Tibial nerve (tissue), 4 donors: ENCODE measurements around the gene PTPRD. TPM values are rescaled to one million over a fixed set of nuclear protein-coding genes. Genes with fewer than 3 reads are reported as not detected.

Source experiments
- DNase-seq, 2 donors: peaks; one replicate each; pipeline ENCODE4 v3.0.0-alpha.2; 2019; ENCODE audit warnings: low spot score in 2 of 2
- H3K27ac ChIP-seq, 4 donors: fragments of 200-600 bp; sonication (generic) in 3 of 4; one replicate each; pipeline ENCODE4 v1.5.1; 2017 to 2019; ENCODE audit warnings: mild to moderate bottlenecking in 1 of 4
- H3K27me3 ChIP-seq, 2 donors: fragments of 200-600 bp; sonication (generic) in 1 of 2; one replicate each; pipeline versions ENCODE4 v1.5.1 to v1.6.0; 2017 to 2019
- H3K36me3 ChIP-seq, 3 donors: fragments of 200-600 bp; sonication (generic); one replicate each; pipeline ENCODE4 v1.5.1; 2018 to 2019
- H3K4me1 ChIP-seq, 4 donors: fragments of 200-600 bp; sonication (generic) in 3 of 4; one replicate each; pipeline ENCODE4 v1.5.1; 2017 to 2019
- H3K4me3 ChIP-seq, 4 donors: fragments of 200-600 bp; sonication (generic) in 3 of 4; one replicate each; pipeline ENCODE4 v1.5.1; 2017 to 2019; ENCODE audit warnings: mild to moderate bottlenecking in 1 of 4, moderate library complexity in 1 of 4
- H3K9me3 ChIP-seq, 4 donors: fragments of 200-600 bp; sonication (generic) in 3 of 4; one replicate each; pipeline ENCODE4 v1.5.1; 2017 to 2019
- EP300 ChIP-seq, 2 donors: sonication (generic); formaldehyde crosslinking; IDR thresholded peaks; one replicate each; pipeline ENCODE4 v1.6.1; 2017; ENCODE audit warnings: antibody characterized with exemption in 2 of 2, mild to moderate bottlenecking in 1 of 2
- POLR2A ChIP-seq, 2 donors: fragments of 450-650 bp; IDR thresholded peaks; one replicate each; pipeline ENCODE4 v1.6.1; 2017; ENCODE audit warnings: antibody characterized with exemption in 2 of 2, mild to moderate bottlenecking in 2 of 2, moderate library complexity in 2 of 2
- WGBS, 2 donors: methylation state at CpG; one replicate each; pipeline ENCODE4 v1.1.5; 2018; 5-methylcytosine and 5-hydroxymethylcytosine counted together
- total RNA-seq, 4 donors: library from RNA; depleted of rRNA; stranded (reverse); fragments of >200 nt; gene quantifications; one replicate each; pipeline ENCODE4 v1.1.0, GENCODE V29; 2016
- TF ChIP-seq, protein P1 (sequence below), 5 experiments: fragments of 200-600 bp in 3 of 5; fragments of 450-650 bp in 2 of 5; sonication (generic) in 3 of 5; IDR thresholded peaks; one replicate each; pipeline ENCODE4 v1.5.1; 2016 to 2019; ENCODE audit warnings: antibody characterized with exemption in 5 of 5, mild to moderate bottlenecking in 3 of 5, moderate library complexity in 2 of 5

Gene PTPRD
- total RNA-seq, 4 donors from 2014 or later, result 1.7 to 13.2 (median 5.1) TPM

DNA sequence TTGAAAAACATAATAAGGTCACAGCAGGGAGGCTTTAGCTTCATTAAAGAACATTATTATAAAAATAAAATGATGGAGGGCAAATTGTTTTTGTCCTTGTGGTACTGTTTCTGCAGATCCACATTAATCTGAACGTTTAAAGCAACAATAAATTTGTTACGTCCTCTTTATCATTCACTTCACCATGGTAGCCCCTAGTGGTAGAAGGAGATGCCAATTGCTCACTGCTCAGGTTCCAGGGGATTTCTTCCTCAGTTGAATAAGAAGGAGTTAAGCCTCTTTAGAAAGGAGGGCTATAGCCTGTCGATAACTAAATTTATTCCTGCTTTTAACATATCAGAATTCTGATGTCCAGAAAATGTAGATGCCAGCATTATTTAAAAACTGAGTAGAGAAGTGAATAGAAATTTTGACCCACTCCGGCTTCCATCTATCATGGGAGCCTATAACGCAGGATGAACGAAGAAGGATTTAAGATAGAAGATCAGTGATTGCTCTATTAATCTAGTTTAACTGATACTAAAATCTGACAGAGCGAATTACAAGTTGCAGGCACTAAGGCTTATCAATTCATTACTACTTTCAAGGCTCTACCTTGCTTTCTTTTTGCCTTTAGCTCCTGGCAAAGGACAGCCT is 692.3 kb downstream of the PTPRD start:
- WGBS, 2 donors, result 67 to 74% methylated on average over 7 of the region's 7 CpGs
- no peak for TF ChIP-seq EP300 (IDR thresholded peaks at IDR 0.05)
- TF ChIP-seq POLR2A (IDR thresholded peaks at IDR 0.05), result no peak
- Histone ChIP-seq H3K27ac (no peak overlapping the region), H3K4me1 (no peaks in the 10 kb centered on the region), H3K9me3 (peaks cover 0 to 5% (median 2%) of the 10 kb centered on the region in 4 donors), H3K4me3 (no peak overlapping the region), H3K27me3 (no peaks in the 10 kb centered on the region), H3K36me3 (no peaks in the 10 kb centered on the region)
- DNase-seq, result no peak

DNA sequence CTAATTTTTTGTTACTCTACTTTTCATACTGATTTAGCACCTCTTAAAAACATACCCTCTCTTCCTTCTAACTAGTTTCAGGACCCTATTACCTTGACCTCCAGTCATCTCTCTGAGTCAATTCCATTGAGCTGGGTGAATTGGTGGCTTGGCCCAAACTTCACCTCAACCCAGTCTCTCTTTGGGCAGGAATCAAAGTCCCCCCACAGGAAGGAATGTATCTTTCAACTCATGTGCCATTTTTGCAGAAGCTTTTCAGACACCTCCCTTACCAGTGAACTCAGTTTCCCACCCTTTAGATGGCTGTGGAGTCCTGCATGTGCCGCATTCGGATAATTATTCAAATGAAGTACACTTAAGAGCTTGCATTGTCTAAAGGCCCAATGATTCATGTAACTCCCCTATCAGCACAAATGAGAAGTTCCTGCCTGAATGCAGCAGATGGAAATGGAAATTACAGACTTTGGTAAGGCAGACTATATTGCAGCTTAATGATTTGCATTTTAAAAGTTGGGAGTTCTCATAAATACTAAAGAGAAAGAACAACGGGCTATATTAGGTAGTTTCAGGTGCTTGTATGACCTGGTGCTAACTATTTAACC is 693.5 kb downstream of the PTPRD start:
- Histone ChIP-seq H3K27me3 (no peaks in the 10 kb centered on the region), H3K4me3 (no peak overlapping the region), H3K36me3 (no peaks in the 10 kb centered on the region), H3K4me1 (no peaks in the 10 kb centered on the region), H3K27ac (no peak overlapping the region), H3K9me3 (peaks cover 0 to 18% (median 4%) of the 10 kb centered on the region in 4 donors)
- no peak for DNase-seq
- TF ChIP-seq, protein P1, sequence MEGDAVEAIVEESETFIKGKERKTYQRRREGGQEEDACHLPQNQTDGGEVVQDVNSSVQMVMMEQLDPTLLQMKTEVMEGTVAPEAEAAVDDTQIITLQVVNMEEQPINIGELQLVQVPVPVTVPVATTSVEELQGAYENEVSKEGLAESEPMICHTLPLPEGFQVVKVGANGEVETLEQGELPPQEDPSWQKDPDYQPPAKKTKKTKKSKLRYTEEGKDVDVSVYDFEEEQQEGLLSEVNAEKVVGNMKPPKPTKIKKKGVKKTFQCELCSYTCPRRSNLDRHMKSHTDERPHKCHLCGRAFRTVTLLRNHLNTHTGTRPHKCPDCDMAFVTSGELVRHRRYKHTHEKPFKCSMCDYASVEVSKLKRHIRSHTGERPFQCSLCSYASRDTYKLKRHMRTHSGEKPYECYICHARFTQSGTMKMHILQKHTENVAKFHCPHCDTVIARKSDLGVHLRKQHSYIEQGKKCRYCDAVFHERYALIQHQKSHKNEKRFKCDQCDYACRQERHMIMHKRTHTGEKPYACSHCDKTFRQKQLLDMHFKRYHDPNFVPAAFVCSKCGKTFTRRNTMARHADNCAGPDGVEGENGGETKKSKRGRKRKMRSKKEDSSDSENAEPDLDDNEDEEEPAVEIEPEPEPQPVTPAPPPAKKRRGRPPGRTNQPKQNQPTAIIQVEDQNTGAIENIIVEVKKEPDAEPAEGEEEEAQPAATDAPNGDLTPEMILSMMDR (IDR thresholded peaks at IDR 0.05), result no peak
- TF ChIP-seq POLR2A (IDR thresholded peaks at IDR 0.05), result no peak
- TF ChIP-seq EP300 (IDR thresholded peaks at IDR 0.05), result no peak
- WGBS, 2 donors, result 72 to 84% methylated on average over 3 of the region's 3 CpGs

DNA sequence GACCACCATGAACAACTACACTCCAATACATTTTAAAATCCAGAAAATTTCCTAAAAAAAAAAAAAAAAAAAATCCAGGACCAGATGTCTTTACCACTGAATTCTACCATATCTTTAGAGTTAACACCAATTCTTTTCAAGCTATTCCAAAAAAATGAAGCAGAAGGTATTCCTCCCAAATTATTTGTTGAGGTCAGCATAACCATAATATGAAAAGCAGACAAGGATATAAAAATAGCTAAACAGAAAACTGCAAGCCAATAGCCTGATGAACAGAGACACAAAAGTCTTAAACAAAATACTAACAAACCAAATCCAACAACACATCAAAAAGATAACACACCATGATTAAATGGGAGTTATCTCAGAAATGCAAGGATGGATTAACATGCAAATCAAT is 695.4 kb downstream of the PTPRD start:
- H3K27me3 ChIP-seq, result no peaks in the 10 kb centered on the region
- no peaks in the 10 kb centered on the region for H3K36me3 ChIP-seq
- H3K4me3 ChIP-seq, result no peak overlapping the region
- H3K4me1 ChIP-seq, result no peaks in the 10 kb centered on the region
- no peak for DNase-seq
- peaks cover 0 to 19% (median 4%) of the 10 kb centered on the region in 4 donors for H3K9me3 ChIP-seq
- TF ChIP-seq, protein P1 (IDR thresholded peaks at IDR 0.05), result no peak
- no peak for TF ChIP-seq EP300 (IDR thresholded peaks at IDR 0.05)
- TF ChIP-seq POLR2A (IDR thresholded peaks at IDR 0.05), result no peak
- H3K27ac ChIP-seq, result no peak overlapping the region

DNA sequence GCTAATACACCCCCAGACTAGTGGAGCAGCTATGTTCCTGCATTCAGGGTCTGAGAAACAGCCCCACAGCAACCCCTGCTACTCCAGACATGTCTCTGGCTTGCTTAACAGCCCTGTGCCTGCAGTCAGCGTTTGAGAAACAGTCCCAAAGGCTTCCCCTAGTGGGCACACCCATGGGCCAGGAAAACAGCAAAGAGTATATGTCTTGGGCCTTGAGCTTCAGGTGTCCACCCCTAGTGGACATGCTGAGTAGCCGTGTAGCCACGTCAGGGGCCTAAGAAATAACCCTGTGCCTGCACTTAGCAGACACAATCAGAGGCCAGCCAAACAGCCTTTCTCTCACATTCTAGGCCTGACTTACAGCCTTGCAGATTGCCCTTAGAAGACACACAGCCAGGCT is 698.6 kb downstream of the PTPRD start:
- H3K27me3 ChIP-seq, result no peaks in the 10 kb centered on the region
- WGBS, 2 donors, result 72 to 94% methylated on average over 3 of the region's 3 CpGs
- H3K9me3 ChIP-seq, result peaks cover 0 to 19% (median 4%) of the 10 kb centered on the region in 4 donors
- H3K36me3 ChIP-seq, result no peaks in the 10 kb centered on the region
- no peak for TF ChIP-seq EP300 (IDR thresholded peaks at IDR 0.05)
- TF ChIP-seq POLR2A (IDR thresholded peaks at IDR 0.05), result no peak
- TF ChIP-seq, protein P1 (IDR thresholded peaks at IDR 0.05), result no peak
- H3K4me3 ChIP-seq, result no peak overlapping the region
- DNase-seq, result no peak
- no peak overlapping the region for H3K27ac ChIP-seq
- no peaks in the 10 kb centered on the region for H3K4me1 ChIP-seq

DNA sequence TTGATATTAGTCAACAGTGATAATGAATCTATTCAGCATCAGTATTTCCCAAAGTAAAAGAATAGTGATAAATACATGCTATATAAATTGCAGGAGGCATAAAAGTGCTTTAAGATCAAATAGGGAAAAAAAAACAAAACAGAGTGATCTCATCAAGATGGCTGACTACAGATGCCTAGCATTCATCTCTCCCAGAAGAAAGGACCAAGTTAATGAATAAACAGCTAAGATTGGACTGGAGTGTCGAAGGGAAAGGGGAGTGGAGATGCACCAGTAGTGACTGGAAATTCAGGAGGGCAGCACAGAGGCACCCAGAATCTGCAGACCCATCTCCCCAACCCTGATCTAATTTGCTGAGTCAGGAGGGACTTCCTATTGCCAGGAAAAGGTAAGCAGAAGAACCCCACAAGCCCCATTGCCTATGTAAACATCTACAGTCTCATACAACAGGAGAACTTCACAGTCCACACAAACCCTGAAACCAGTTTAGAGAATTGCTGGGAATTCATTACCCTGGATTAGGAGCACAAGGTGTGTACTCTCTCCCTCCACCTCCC is 699.4 kb downstream of the PTPRD start:
- Histone ChIP-seq H3K9me3 (peaks cover 0 to 19% (median 4%) of the 10 kb centered on the region in 4 donors), H3K4me1 (no peaks in the 10 kb centered on the region), H3K27ac (no peak overlapping the region), H3K27me3 (no peaks in the 10 kb centered on the region), H3K36me3 (no peaks in the 10 kb centered on the region), H3K4me3 (no peak overlapping the region)
- TF ChIP-seq, protein P1 (IDR thresholded peaks at IDR 0.05), result no peak
- TF ChIP-seq EP300 (IDR thresholded peaks at IDR 0.05), result no peak
- no peak for TF ChIP-seq POLR2A (IDR thresholded peaks at IDR 0.05)
- DNase-seq, result no peak
- 32 to 36% methylated on average over 1 of the region's 1 CpG for WGBS, 2 donors
